ENCODE data around the gene DNAJC4. TPM values are rescaled to one million over a fixed set of nuclear protein-coding genes. Genes with fewer than 3 reads are reported as not detected.

The DNAJC4 gene
- total RNA-seq, 1 donor from 2014 or later, result 3.9 TPM

DNA sequence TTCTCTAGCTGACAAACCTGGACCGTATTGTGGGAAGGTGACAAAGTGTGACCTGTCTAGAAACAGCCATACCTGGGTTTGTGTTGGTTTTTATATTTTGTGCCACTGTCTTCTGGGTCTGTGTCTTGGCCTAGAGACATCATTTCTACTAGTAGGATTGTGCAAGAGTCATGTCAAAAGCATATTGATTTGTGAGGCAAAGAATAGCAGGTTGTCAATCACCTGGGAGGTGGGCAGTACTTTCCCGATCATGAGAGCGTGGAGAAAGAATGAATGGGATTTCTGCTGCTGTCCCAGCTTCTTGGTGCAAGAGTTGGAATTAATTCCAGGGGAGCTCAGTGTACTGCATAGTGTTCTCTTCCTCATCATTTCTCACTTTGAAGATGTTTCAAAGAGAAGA, 28.8 kb upstream of the DNAJC4 start:
- Histone ChIP-seq H3K4me1 (peaks cover 8% of the 10 kb centered on the region), H3K36me3 (peaks cover 5% of the 10 kb centered on the region), H2AFZ (replicated peaks) (no peak overlapping the region), H3K9me3 (ENCODE audit: low read depth) (no peaks in the 10 kb centered on the region), H3K79me2 (ENCODE audit: low read depth) (no peaks in the 10 kb centered on the region), H4K20me1 (ENCODE audit: low read depth) (peaks cover 61% of the 10 kb centered on the region), H3K27me3 (no peaks in the 10 kb centered on the region), H3K4me2 (no peak overlapping the region), H3F3A (ENCODE audit: low read depth) (peaks cover 45% of the 10 kb centered on the region), H3K27ac (no peak overlapping the region), H3K4me3 (no peak overlapping the region), H3K9ac (no peak overlapping the region)
- no peak overlapping the region for H3K4me3 Mint-ChIP-seq
- H3K27me3 Mint-ChIP-seq (ENCODE audit: insufficient read depth, low read depth), result no peaks in the 10 kb centered on the region
- TF ChIP-seq, protein P1, sequence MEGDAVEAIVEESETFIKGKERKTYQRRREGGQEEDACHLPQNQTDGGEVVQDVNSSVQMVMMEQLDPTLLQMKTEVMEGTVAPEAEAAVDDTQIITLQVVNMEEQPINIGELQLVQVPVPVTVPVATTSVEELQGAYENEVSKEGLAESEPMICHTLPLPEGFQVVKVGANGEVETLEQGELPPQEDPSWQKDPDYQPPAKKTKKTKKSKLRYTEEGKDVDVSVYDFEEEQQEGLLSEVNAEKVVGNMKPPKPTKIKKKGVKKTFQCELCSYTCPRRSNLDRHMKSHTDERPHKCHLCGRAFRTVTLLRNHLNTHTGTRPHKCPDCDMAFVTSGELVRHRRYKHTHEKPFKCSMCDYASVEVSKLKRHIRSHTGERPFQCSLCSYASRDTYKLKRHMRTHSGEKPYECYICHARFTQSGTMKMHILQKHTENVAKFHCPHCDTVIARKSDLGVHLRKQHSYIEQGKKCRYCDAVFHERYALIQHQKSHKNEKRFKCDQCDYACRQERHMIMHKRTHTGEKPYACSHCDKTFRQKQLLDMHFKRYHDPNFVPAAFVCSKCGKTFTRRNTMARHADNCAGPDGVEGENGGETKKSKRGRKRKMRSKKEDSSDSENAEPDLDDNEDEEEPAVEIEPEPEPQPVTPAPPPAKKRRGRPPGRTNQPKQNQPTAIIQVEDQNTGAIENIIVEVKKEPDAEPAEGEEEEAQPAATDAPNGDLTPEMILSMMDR (IDR thresholded peaks at IDR 0.05), result no peak
- TF ChIP-seq EZH2phosphoT487 (IDR thresholded peaks at IDR 0.05) (no peak), EZH2 (IDR thresholded peaks at IDR 0.05) (no peak)
- no peaks in the 10 kb centered on the region for H3K9me3 Mint-ChIP-seq
- DNase-seq (ENCODE audit: low spot score), result no peak
- peaks cover 45% of the 10 kb centered on the region for H3K36me3 Mint-ChIP-seq
- peaks cover 12% of the 10 kb centered on the region for H3K4me1 Mint-ChIP-seq
- no peak overlapping the region for H3K27ac Mint-ChIP-seq

DNA sequence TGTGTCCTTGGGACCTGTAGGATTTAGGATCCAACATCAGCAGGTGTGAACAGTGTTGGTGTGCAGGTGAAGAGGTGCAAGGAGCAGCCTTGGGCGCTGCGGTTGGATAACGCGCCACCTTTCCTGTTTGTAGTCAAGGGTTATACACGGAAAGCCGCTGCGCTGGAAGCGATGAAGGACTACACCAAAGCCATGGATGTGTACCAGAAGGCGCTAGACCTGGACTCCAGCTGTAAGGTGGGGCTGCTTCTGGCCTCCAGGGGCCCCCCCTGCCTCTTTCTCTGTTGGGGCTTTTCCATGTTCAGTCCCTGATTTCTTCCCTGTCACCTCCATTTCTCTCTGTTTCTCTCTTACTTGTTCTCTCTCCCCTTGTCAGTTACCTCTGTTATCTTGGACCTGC, 27.4 kb upstream of the DNAJC4 start:
- H3K4me3 Mint-ChIP-seq, result no peak overlapping the region
- no peak overlapping the region for H2AFZ ChIP-seq (replicated peaks)
- TF ChIP-seq EZH2phosphoT487 (IDR thresholded peaks at IDR 0.05), result no peak
- TF ChIP-seq EZH2 (IDR thresholded peaks at IDR 0.05), result no peak
- TF ChIP-seq, protein P1 (IDR thresholded peaks at IDR 0.05), result no peak
- H4K20me1 ChIP-seq (ENCODE audit: low read depth), result peaks cover 52% of the 10 kb centered on the region
- H3K36me3 Mint-ChIP-seq, result peaks cover 36% of the 10 kb centered on the region
- H3K4me1 ChIP-seq, result peaks cover 8% of the 10 kb centered on the region
- H3K9ac ChIP-seq, result no peak overlapping the region
- peak overlapping the region; percentile 78 for H3K27ac ChIP-seq
- no peaks in the 10 kb centered on the region for H3K27me3 Mint-ChIP-seq (ENCODE audit: insufficient read depth, low read depth)
- no peaks in the 10 kb centered on the region for H3K79me2 ChIP-seq (ENCODE audit: low read depth)
- H3K36me3 ChIP-seq, result peaks cover 1% of the 10 kb centered on the region
- DNase-seq (ENCODE audit: low spot score), result peak; percentile 0
- H3K27ac Mint-ChIP-seq, result peak overlapping the region; percentile 74
- no peaks in the 10 kb centered on the region for H3K9me3 Mint-ChIP-seq
- no peaks in the 10 kb centered on the region for H3K9me3 ChIP-seq (ENCODE audit: low read depth)
- H3K4me3 ChIP-seq, result no peak overlapping the region
- peak overlapping the region; percentile 8 for H3K4me2 ChIP-seq
- peaks cover 13% of the 10 kb centered on the region for H3K4me1 Mint-ChIP-seq
- H3K27me3 ChIP-seq, result no peaks in the 10 kb centered on the region
- peaks cover 40% of the 10 kb centered on the region for H3F3A ChIP-seq (ENCODE audit: low read depth)

DNA sequence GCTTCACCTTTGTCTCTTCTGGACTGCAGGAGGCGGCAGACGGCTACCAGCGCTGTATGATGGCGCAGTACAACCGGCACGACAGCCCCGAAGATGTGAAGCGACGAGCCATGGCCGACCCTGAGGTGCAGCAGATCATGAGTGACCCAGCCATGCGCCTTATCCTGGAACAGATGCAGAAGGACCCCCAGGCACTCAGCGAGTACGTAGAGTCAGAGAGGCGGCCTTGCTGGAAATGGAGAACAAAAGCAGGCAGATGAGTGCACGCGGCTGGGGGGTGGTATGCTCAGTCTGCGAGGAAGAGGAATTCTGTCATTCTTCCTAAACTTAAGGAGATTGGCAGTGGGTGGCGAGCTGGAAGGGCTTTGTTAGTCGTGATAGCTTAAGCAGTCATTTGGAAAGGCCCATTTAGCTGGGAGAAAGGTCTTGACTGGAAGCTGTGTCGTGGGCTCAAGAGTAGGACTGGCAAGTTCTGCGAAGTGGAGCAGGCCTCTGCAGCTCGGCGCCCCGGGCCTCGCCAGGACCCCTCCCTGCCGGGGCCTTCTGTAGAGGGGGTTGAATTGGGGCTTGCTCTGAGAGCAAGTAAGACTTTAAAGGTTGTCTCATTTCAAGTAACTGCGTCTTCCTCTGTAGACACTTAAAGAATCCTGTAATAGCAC, 26.8 kb upstream of the DNAJC4 start:
- Mint-ChIP-seq H3K36me3 (peaks cover 35% of the 10 kb centered on the region), H3K27ac (peak overlapping the region; percentile 74), H3K4me1 (peaks cover 13% of the 10 kb centered on the region), H3K4me3 (peak overlapping the region; percentile 46), H3K27me3 (ENCODE audit: insufficient read depth, low read depth) (no peaks in the 10 kb centered on the region), H3K9me3 (no peaks in the 10 kb centered on the region)
- no peaks in the 10 kb centered on the region for H3K27me3 ChIP-seq
- no peaks in the 10 kb centered on the region for H3K79me2 ChIP-seq (ENCODE audit: low read depth)
- no peak overlapping the region for H3K9ac ChIP-seq
- no peak for TF ChIP-seq EZH2 (IDR thresholded peaks at IDR 0.05)
- TF ChIP-seq, protein P1 (IDR thresholded peaks at IDR 0.05), result no peak
- no peak for TF ChIP-seq EZH2phosphoT487 (IDR thresholded peaks at IDR 0.05)
- H3K36me3 ChIP-seq, result no peaks in the 10 kb centered on the region
- peak; percentile 70 for DNase-seq (ENCODE audit: low spot score)
- H3K4me2 ChIP-seq, result peak overlapping the region; percentile 8
- H3K4me3 ChIP-seq, result no peak overlapping the region
- no peak overlapping the region for H2AFZ ChIP-seq (replicated peaks)
- peaks cover 52% of the 10 kb centered on the region for H4K20me1 ChIP-seq (ENCODE audit: low read depth)
- H3K27ac ChIP-seq, result peak overlapping the region; percentile 78
- peaks cover 8% of the 10 kb centered on the region for H3K4me1 ChIP-seq
- peaks cover 40% of the 10 kb centered on the region for H3F3A ChIP-seq (ENCODE audit: low read depth)
- H3K9me3 ChIP-seq (ENCODE audit: low read depth), result no peaks in the 10 kb centered on the region
